Osteoblast (primary cell): ENCODE results near the gene WSCD2. TPM values are rescaled to one million over a fixed set of nuclear protein-coding genes. Genes with fewer than 3 reads are reported as not detected.
A peak's percentile ranks its signal among the peaks of the same experiment; 100 is the strongest.

Experiments
- DNase-seq: peaks from one replicate; pipeline ENCODE4 v3.0.0; 2011; ENCODE audit warnings: low spot score, mixed read lengths; ENCODE audit not compliant: insufficient read length; ENCODE audit errors: missing footprints
- H2AFZ ChIP-seq: 2 replicates; pipeline ENCODE4 v1.6.0; 2011; ENCODE audit warnings: mild to moderate bottlenecking, low read length
- H3K27ac ChIP-seq: 2 replicates; pipeline ENCODE4 v1.5.1; 2011; ENCODE audit warnings: mild to moderate bottlenecking, low read depth, low read length, moderate library complexity
- H3K27me3 ChIP-seq: 2 replicates; pipeline ENCODE4 v1.6.0; 2012; ENCODE audit warnings: mild to moderate bottlenecking, control low read depth, inconsistent platforms, low read length, moderate library complexity; ENCODE audit not compliant: insufficient read depth
- H3K36me3 ChIP-seq: 2 replicates; pipeline ENCODE4 v1.5.1; 2011; ENCODE audit warnings: mild to moderate bottlenecking, low read length, control low read depth, moderate library complexity; ENCODE audit not compliant: insufficient read depth
- H3K4me1 ChIP-seq: 2 replicates; pipeline ENCODE4 v1.5.1; 2011; ENCODE audit warnings: mild to moderate bottlenecking, low read length, control low read depth, moderate library complexity; ENCODE audit not compliant: insufficient read depth
- H3K4me2 ChIP-seq: 2 replicates; pipeline ENCODE4 v1.6.0; 2011; ENCODE audit warnings: mild to moderate bottlenecking, low read length; ENCODE audit not compliant: insufficient read depth
- H3K4me3 ChIP-seq: fragments of 200-600 bp; sonication (generic); 3 replicates; pipeline ENCODE4 v1.5.1; 2012; ENCODE audit warnings: mild to moderate bottlenecking, low read length, inconsistent platforms; ENCODE audit not compliant: insufficient read depth
- H3K79me2 ChIP-seq: 2 replicates; pipeline ENCODE4 v1.6.0; 2012; ENCODE audit warnings: mild to moderate bottlenecking, low read length, control low read depth, inconsistent platforms; ENCODE audit not compliant: insufficient read depth
- H3K9me3 ChIP-seq: 2 replicates; pipeline ENCODE4 v1.5.1; 2011; ENCODE audit warnings: low read depth, low read length, control low read depth
- H4K20me1 ChIP-seq: 2 replicates; pipeline ENCODE4 v1.6.0; 2012; ENCODE audit warnings: mild to moderate bottlenecking, low read length, control low read depth; ENCODE audit not compliant: insufficient read depth
- CTCF ChIP-seq: IDR thresholded peaks from 2 replicates; pipeline ENCODE4 v1.5.1; 2011; ENCODE audit warnings: mild to moderate bottlenecking, low read depth, low read length, moderate library complexity; ENCODE audit errors: extremely low read depth
- total RNA-seq: library from RNA; depleted of rRNA; stranded (reverse); fragments of >200 nt; gene quantifications from 2 replicates; pipeline ENCODE4 v1.2.3, GENCODE V29; 2012

Gene WSCD2
- total RNA-seq, 1 donor: 0.36 TPM

- H3K36me3 ChIP-seq: no peaks in the 10 kb centered on the region
- no peak overlapping the region for H2AFZ ChIP-seq
- no peak overlapping the region for H3K27ac ChIP-seq
- no peak for DNase-seq
- H3K4me2 ChIP-seq: no peak overlapping the region
- H3K4me3 ChIP-seq: no peak overlapping the region
- TF ChIP-seq CTCF: no peak
- no peaks in the 10 kb centered on the region for H3K4me1 ChIP-seq
- no peaks in the 10 kb centered on the region for H4K20me1 ChIP-seq
- H3K27me3 ChIP-seq: peaks cover 4% of the 10 kb centered on the region
- no peaks in the 10 kb centered on the region for H3K9me3 ChIP-seq
- H3K79me2 ChIP-seq: no peaks in the 10 kb centered on the region
These were observed 18.2 kb downstream of the WSCD2 start for GRCh38 chr12:108147279-108147678.

GRCh38 chr12:108148521-108149074 lies 19.5 kb downstream of the WSCD2 start:
- H3K36me3 ChIP-seq: no peaks in the 10 kb centered on the region
- TF ChIP-seq CTCF: no peak

DNA sequence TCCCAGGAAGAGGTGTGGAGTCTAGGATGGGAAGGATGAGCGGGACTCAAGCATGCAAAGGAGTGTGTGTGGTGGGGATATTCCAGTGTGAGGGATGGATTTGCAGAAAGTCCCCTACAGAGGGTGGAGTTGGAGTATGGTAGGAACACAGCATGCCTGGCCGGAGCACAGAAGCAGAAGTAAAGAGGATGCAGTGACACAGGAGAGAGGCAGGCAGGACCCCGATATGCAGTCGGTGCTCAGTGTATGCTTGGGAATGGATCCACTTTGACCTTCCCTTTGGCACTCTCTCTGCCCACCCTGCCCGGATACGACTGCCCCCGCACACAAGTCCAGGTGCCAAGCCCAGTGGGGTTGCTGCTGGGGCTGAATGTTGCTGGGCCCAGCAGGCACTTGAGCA lies 21.3 kb downstream of the WSCD2 start:
- no peaks in the 10 kb centered on the region for H3K9me3 ChIP-seq
- no peak overlapping the region for H2AFZ ChIP-seq
- H3K79me2 ChIP-seq: no peaks in the 10 kb centered on the region
- H3K27ac ChIP-seq: no peak overlapping the region
- H4K20me1 ChIP-seq: no peaks in the 10 kb centered on the region
- no peak for TF ChIP-seq CTCF
- no peak overlapping the region for H3K4me2 ChIP-seq
- H3K4me3 ChIP-seq: no peak overlapping the region
- H3K4me1 ChIP-seq: no peaks in the 10 kb centered on the region
- H3K27me3 ChIP-seq: peaks cover 4% of the 10 kb centered on the region
- peak; percentile 26 for DNase-seq
- H3K36me3 ChIP-seq: no peaks in the 10 kb centered on the region

More at GRCh38 chr12:108148521-108149074, 19.5 kb downstream of the WSCD2 start:
- no peak for DNase-seq
- Histone ChIP-seq H3K4me1 (no peaks in the 10 kb centered on the region), H3K4me2 (no peak overlapping the region), H3K27ac (no peak overlapping the region), H4K20me1 (no peaks in the 10 kb centered on the region), H3K9me3 (no peaks in the 10 kb centered on the region), H3K79me2 (no peaks in the 10 kb centered on the region), H2AFZ (no peak overlapping the region), H3K4me3 (no peak overlapping the region), H3K27me3 (peaks cover 4% of the 10 kb centered on the region)

- Histone ChIP-seq H4K20me1 (no peaks in the 10 kb centered on the region), H3K9me3 (no peaks in the 10 kb centered on the region), H3K4me3 (no peak overlapping the region), H3K27me3 (peaks cover 4% of the 10 kb centered on the region), H3K36me3 (no peaks in the 10 kb centered on the region), H3K4me1 (no peaks in the 10 kb centered on the region), H3K79me2 (no peaks in the 10 kb centered on the region), H3K27ac (no peak overlapping the region), H2AFZ (no peak overlapping the region), H3K4me2 (no peak overlapping the region)
- no peak for TF ChIP-seq CTCF
- no peak for DNase-seq
These were observed 22.6 kb downstream of the WSCD2 start for GRCh38 chr12:108151533-108152169.
